H9 (cell line): ENCODE results near the gene CHSY1. TPM values are rescaled to one million over a fixed set of nuclear protein-coding genes. Genes with fewer than 3 reads are reported as not detected.

ENCODE experiments used
- DNase-seq: peaks from one replicate; pipeline ENCODE4 v3.0.0-alpha.2; 2017
- H2AFZ ChIP-seq: one replicate; pipeline ENCODE4 v1.6.1; 2013; ENCODE audit warnings: mild to moderate bottlenecking, low read length, control low read depth, moderate library complexity
- H2AK5ac ChIP-seq: 2 replicates; pipeline ENCODE4 v1.6.1; 2013; ENCODE audit warnings: low read length, control low read depth, mixed read lengths; ENCODE audit not compliant: insufficient read length
- H2BK120ac ChIP-seq: one replicate; pipeline ENCODE4 v1.6.1; 2013; ENCODE audit warnings: low read depth, mild to moderate bottlenecking, low read length, control low read depth, inconsistent platforms; ENCODE audit not compliant: poor library complexity, severe bottlenecking
- H2BK12ac ChIP-seq: 2 replicates; pipeline ENCODE4 v1.6.1; 2013; ENCODE audit warnings: low read length, control low read depth, mixed read lengths, low read depth; ENCODE audit not compliant: insufficient read length
- H2BK15ac ChIP-seq: 2 replicates; pipeline ENCODE4 v1.6.1; 2013; ENCODE audit warnings: low read depth, low read length, control low read depth
- H2BK20ac ChIP-seq: one replicate; pipeline ENCODE4 v1.6.1; 2013; ENCODE audit warnings: low read depth, mild to moderate bottlenecking, low read length, control low read depth, inconsistent platforms; ENCODE audit not compliant: poor library complexity, severe bottlenecking
- H2BK5ac ChIP-seq: 2 replicates; pipeline ENCODE4 v1.6.1; 2013; ENCODE audit warnings: low read length, control low read depth, mixed read lengths; ENCODE audit not compliant: insufficient read length
- H3K14ac ChIP-seq: 2 replicates; pipeline ENCODE4 v1.6.1; 2013; ENCODE audit warnings: low read length, control low read depth; ENCODE audit not compliant: insufficient read depth
- H3K18ac ChIP-seq: 2 replicates; pipeline ENCODE4 v1.6.1; 2013; ENCODE audit warnings: low read depth, mild to moderate bottlenecking, mixed read lengths, low read length, control low read depth; ENCODE audit not compliant: insufficient read length
- H3K23ac ChIP-seq: 2 replicates; pipeline ENCODE4 v1.6.1; 2013; ENCODE audit warnings: low read length, control low read depth, mixed read lengths, low read depth; ENCODE audit not compliant: insufficient read length
- H3K23me2 ChIP-seq: 2 replicates; pipeline ENCODE4 v1.6.1; 2013; ENCODE audit warnings: low read depth, mild to moderate bottlenecking, mixed read lengths, low read length, control low read depth; ENCODE audit not compliant: insufficient read length, poor library complexity, severe bottlenecking
- H3K27ac ChIP-seq: 2 replicates; pipeline ENCODE4 v1.5.1; 2013; ENCODE audit warnings: low read length, control low read depth, mixed read lengths, low read depth; ENCODE audit not compliant: insufficient read length
- H3K27me3 ChIP-seq: 2 replicates; pipeline ENCODE4 v1.6.1; 2013; ENCODE audit warnings: low read length, control low read depth, inconsistent platforms; ENCODE audit not compliant: insufficient read depth
- H3K4ac ChIP-seq: 2 replicates; pipeline ENCODE4 v1.6.1; 2013; ENCODE audit warnings: low read depth, mild to moderate bottlenecking, control low read depth, inconsistent platforms, low read length, moderate library complexity
- H3K4me1 ChIP-seq: 2 replicates; pipeline ENCODE4 v1.6.1; 2013; ENCODE audit warnings: low read length, control low read depth, inconsistent platforms; ENCODE audit not compliant: insufficient read depth
- H3K4me2 ChIP-seq: 2 replicates; pipeline ENCODE4 v1.6.1; 2013; ENCODE audit warnings: low read length, control low read depth, mixed read lengths; ENCODE audit not compliant: insufficient read length, insufficient read depth
- H3K56ac ChIP-seq: 2 replicates; pipeline ENCODE4 v1.6.1; 2013; ENCODE audit warnings: low read depth, mild to moderate bottlenecking, mixed read lengths, low read length, control low read depth; ENCODE audit not compliant: insufficient read length
- H3K79me1 ChIP-seq: 2 replicates; pipeline ENCODE4 v1.6.1; 2013; ENCODE audit warnings: low read depth, mild to moderate bottlenecking, moderate library complexity, low read length, control low read depth, inconsistent platforms; ENCODE audit not compliant: insufficient read depth, poor library complexity, severe bottlenecking
- H3K79me2 ChIP-seq: 2 replicates; pipeline ENCODE4 v1.6.1; 2013; ENCODE audit warnings: low read length, control low read depth, inconsistent platforms; ENCODE audit not compliant: insufficient read depth
- H3K9ac ChIP-seq: 2 replicates; pipeline ENCODE4 v1.6.1; 2013; ENCODE audit warnings: low read length, control low read depth, mixed read lengths; ENCODE audit not compliant: insufficient read length; ENCODE audit errors: extremely low read depth
- H3K9me3 ChIP-seq: one replicate; pipeline ENCODE4 v1.6.1; 2013; ENCODE audit warnings: low read depth, low read length, inconsistent platforms; ENCODE audit not compliant: control insufficient read depth
- H3T11ph ChIP-seq: one replicate; pipeline ENCODE4 v1.6.1; 2013; ENCODE audit warnings: mild to moderate bottlenecking, low read length, control low read depth, inconsistent platforms
- H4K20me1 ChIP-seq: one replicate; pipeline ENCODE4 v1.6.1; 2013; ENCODE audit not compliant: control insufficient read depth, insufficient read length, insufficient read depth
- H4K5ac ChIP-seq: 2 replicates; pipeline ENCODE4 v1.6.1; 2013; ENCODE audit warnings: low read depth, mild to moderate bottlenecking, mixed read lengths, low read length, control low read depth; ENCODE audit not compliant: insufficient read length
- H4K8ac ChIP-seq: replicated peaks from 2 replicates; pipeline ENCODE4 v1.6.1; 2013; ENCODE audit warnings: low read length, control low read depth, mixed read lengths, low read depth; ENCODE audit not compliant: insufficient read length
- H4K91ac ChIP-seq: 2 replicates; pipeline ENCODE4 v1.6.1; 2013; ENCODE audit warnings: low read depth, mild to moderate bottlenecking, moderate library complexity, mixed read lengths, low read length, control low read depth; ENCODE audit not compliant: insufficient read length
- H3K27ac Mint-ChIP-seq, 3 experiments: 2 replicates in 2 of 3; 3 replicates in 1 of 3; pipeline ENCODE4 v1.8.0; 2020 to 2021; ENCODE audit warnings: mixed read lengths in 3 of 3, mild to moderate bottlenecking in 1 of 3, moderate library complexity in 1 of 3
- H3K27me3 Mint-ChIP-seq: 2 replicates; pipeline ENCODE4 v1.8.0; 2021; ENCODE audit warnings: low read depth, mild to moderate bottlenecking, moderate library complexity, mixed read lengths
- H3K36me3 Mint-ChIP-seq, 3 experiments: 2 replicates in 2 of 3; 3 replicates in 1 of 3; pipeline ENCODE4 v1.8.0; 2020 to 2021; ENCODE audit warnings: low read depth in 3 of 3, mixed read lengths in 3 of 3; ENCODE audit not compliant: insufficient read depth in 1 of 3
- H3K4me1 Mint-ChIP-seq, 2 experiments: 2 replicates each; pipeline ENCODE4 v1.8.0; 2020; ENCODE audit warnings: mixed read lengths in 2 of 2
- H3K4me3 Mint-ChIP-seq, 2 experiments: 2 replicates in 1 of 2; 3 replicates in 1 of 2; pipeline ENCODE4 v1.8.0; 2020 to 2021; ENCODE audit warnings: mild to moderate bottlenecking in 2 of 2, mixed read lengths in 2 of 2, moderate library complexity in 1 of 2
- H3K9me3 Mint-ChIP-seq, 2 experiments: 2 replicates in 1 of 2; 3 replicates in 1 of 2; pipeline ENCODE4 v1.8.0; 2020; ENCODE audit warnings: mild to moderate bottlenecking in 2 of 2, mixed read lengths in 2 of 2, moderate library complexity in 1 of 2
- whole genome bisulfite sequencing: extraction: QIAGEN DNeasy Blood & Tissue Kit; methylation state at CpG from one replicate; pipeline ENCODE4 v1.1.7; 2013; ENCODE audit warnings: missing lambda C conversion rate, low lambda C conversion rate, mixed read lengths; ENCODE audit not compliant: insufficient read length; ENCODE audit errors: extremely low coverage; 5-methylcytosine and 5-hydroxymethylcytosine counted together
- total RNA-seq: library from RNA; stranded (reverse); gene quantifications from 2 replicates; pipeline ENCODE4 v1.2.1, GENCODE V29; 2021
- TF ChIP-seq, protein P1 (sequence below): fragments of 200-600 bp; sonication (generic); conservative IDR thresholded peaks from 3 replicates; pipeline ENCODE4 v1.8.0; 2021; ENCODE audit warnings: antibody characterized with exemption, mild to moderate bottlenecking

CHSY1 gene
- total RNA-seq, 1 experiment from 2014 or later, result 68.3 TPM

- no CpG with 5 or more reads among the region's 4 CpGs for WGBS
- H2AFZ ChIP-seq, result no peak overlapping the region
- H3K4me2 ChIP-seq, result no peak overlapping the region
- no peak overlapping the region for H3T11ph ChIP-seq
- no peak for DNase-seq
- H3K27me3 Mint-ChIP-seq, result no peaks in the 10 kb centered on the region
- H3K4me1 ChIP-seq, result no peaks in the 10 kb centered on the region; the same call in 1 of the 2 replicates
- H3K23me2 ChIP-seq, result no peaks in the 10 kb centered on the region
- H3K18ac ChIP-seq, result no peak overlapping the region
- no peak overlapping the region for H2BK120ac ChIP-seq
- no peak overlapping the region for H3K4me3 Mint-ChIP-seq
- no peak overlapping the region for H3K4ac ChIP-seq
- H3K27ac ChIP-seq, result no peak overlapping the region
- H3K79me1 ChIP-seq, result no peaks in the 10 kb centered on the region
- no peak overlapping the region for H4K8ac ChIP-seq
- no peak overlapping the region for H4K5ac ChIP-seq
- TF ChIP-seq, protein P1, sequence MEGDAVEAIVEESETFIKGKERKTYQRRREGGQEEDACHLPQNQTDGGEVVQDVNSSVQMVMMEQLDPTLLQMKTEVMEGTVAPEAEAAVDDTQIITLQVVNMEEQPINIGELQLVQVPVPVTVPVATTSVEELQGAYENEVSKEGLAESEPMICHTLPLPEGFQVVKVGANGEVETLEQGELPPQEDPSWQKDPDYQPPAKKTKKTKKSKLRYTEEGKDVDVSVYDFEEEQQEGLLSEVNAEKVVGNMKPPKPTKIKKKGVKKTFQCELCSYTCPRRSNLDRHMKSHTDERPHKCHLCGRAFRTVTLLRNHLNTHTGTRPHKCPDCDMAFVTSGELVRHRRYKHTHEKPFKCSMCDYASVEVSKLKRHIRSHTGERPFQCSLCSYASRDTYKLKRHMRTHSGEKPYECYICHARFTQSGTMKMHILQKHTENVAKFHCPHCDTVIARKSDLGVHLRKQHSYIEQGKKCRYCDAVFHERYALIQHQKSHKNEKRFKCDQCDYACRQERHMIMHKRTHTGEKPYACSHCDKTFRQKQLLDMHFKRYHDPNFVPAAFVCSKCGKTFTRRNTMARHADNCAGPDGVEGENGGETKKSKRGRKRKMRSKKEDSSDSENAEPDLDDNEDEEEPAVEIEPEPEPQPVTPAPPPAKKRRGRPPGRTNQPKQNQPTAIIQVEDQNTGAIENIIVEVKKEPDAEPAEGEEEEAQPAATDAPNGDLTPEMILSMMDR, result no peak
- H3K14ac ChIP-seq, result no peak overlapping the region
- H2BK5ac ChIP-seq, result no peak overlapping the region
- H4K20me1 ChIP-seq, result no peaks in the 10 kb centered on the region
- H4K91ac ChIP-seq, result no peak overlapping the region
- no peak overlapping the region; a peak in 1 of 7 replicates for H3K27ac Mint-ChIP-seq
- peaks cover 52% of the 10 kb centered on the region for H3K79me2 ChIP-seq
- H3K9me3 Mint-ChIP-seq, result no peaks in the 10 kb centered on the region
- no peak overlapping the region for H3K56ac ChIP-seq
- no peaks in the 10 kb centered on the region for H3K9me3 ChIP-seq
- peaks cover 9 to 22% of the 10 kb centered on the region in 2 experiments for H3K4me1 Mint-ChIP-seq
- no peak overlapping the region for H2BK12ac ChIP-seq
- H2BK20ac ChIP-seq, result no peak overlapping the region
- peaks cover 10 to 29% (median 15%) of the 10 kb centered on the region in 3 experiments; a peak in 6 of 7 replicates for H3K36me3 Mint-ChIP-seq
- no peak overlapping the region for H3K9ac ChIP-seq
- H2BK15ac ChIP-seq, result no peak overlapping the region
- no peak overlapping the region for H3K23ac ChIP-seq
- no peak overlapping the region for H2AK5ac ChIP-seq
- no peaks in the 10 kb centered on the region for H3K27me3 ChIP-seq
Measured at GRCh38 chr15:101221902-101222301, 29.9 kb downstream of the CHSY1 start.
